T-cell (primary cell): ENCODE results near the gene CTDP1. TPM values are rescaled to one million over a fixed set of nuclear protein-coding genes. Genes with fewer than 3 reads are reported as not detected.

ENCODE experiments used
- ATAC-seq, 4 experiments: fragments of 200-7000 bp in 3 of 4; fragments of 150-1000 bp in 1 of 4; cut with Tn5 transposase; replicated peaks in 1 of 4; 1 replicate in 3 of 4; 2 replicates in 1 of 4; pipeline ENCODE4 v1.10.0; 2021; ENCODE audit warnings: moderate library complexity in 3 of 4, mild to moderate bottlenecking in 2 of 4, moderate number of reproducible peaks in 1 of 4
- CTCF ChIA-PET, 2 donors: fragments of 300-600 bp; sonication (Branson Sonifier 250); formaldehyde crosslinking; loops; one replicate each; lab custom pipeline; 2022; ENCODE audit warnings: antibody characterized with exemption in 2 of 2; lab: Charles Lee
- POLR2A ChIA-PET, 2 donors: fragments of 300-600 bp; sonication (Branson Sonifier 250); formaldehyde crosslinking; loops; one replicate each; lab custom pipeline; 2022; ENCODE audit warnings: antibody characterized with exemption in 2 of 2; lab: Charles Lee
- DNase-seq, 35 experiments: peaks; one replicate each; pipeline versions ENCODE4 v3.0.0 to v3.0.0-alpha.2; 2013 to 2023
- H3K27ac ChIP-seq: one replicate; pipeline ENCODE4 v1.5.1; 2013; ENCODE audit warnings: low read length
- H3K27me3 ChIP-seq, 2 experiments: replicated peaks in 1 of 2; 1 replicate in 1 of 2; 2 replicates in 1 of 2; pipeline versions ENCODE4 v1.6.1 to v1.7.0; 2013; ENCODE audit warnings: low read length in 1 of 2, mixed read lengths in 1 of 2; ENCODE audit not compliant: control insufficient read depth in 2 of 2, insufficient read depth in 2 of 2; ENCODE audit errors: extremely low read depth in 1 of 2
- H3K36me3 ChIP-seq, 2 donors: 1 replicate in 1 of 2; 2 replicates in 1 of 2; pipeline versions ENCODE4 v1.6.1 to v1.7.0; 2013; ENCODE audit warnings: low read length in 1 of 2; ENCODE audit not compliant: control insufficient read depth in 2 of 2, insufficient read depth in 1 of 2; ENCODE audit errors: extremely low read depth in 1 of 2
- H3K4me1 ChIP-seq, 2 experiments: 1 replicate in 1 of 2; 2 replicates in 1 of 2; pipeline versions ENCODE4 v1.6.1 to v1.7.0; 2013; ENCODE audit warnings: low read length in 2 of 2, mixed read lengths in 1 of 2; ENCODE audit not compliant: insufficient read depth in 2 of 2, control insufficient read depth in 1 of 2; ENCODE audit errors: extremely low read depth in 1 of 2
- H3K4me3 ChIP-seq, 2 donors: 1 replicate in 1 of 2; 2 replicates in 1 of 2; pipeline versions ENCODE4 v1.5.1 to v1.7.0; 2013; ENCODE audit warnings: mild to moderate bottlenecking in 2 of 2, low read length in 1 of 2, moderate library complexity in 1 of 2; ENCODE audit not compliant: control insufficient read depth in 1 of 2; ENCODE audit errors: extremely low read depth in 1 of 2
- H3K9me3 ChIP-seq: 2 replicates; pipeline ENCODE4 v1.7.0; 2013
- H3K27ac Mint-ChIP-seq, 2 donors: one replicate each; pipeline ENCODE4 v1.8.0; 2020 to 2021; ENCODE audit warnings: mild to moderate bottlenecking in 2 of 2, mixed read lengths in 2 of 2
- H3K27me3 Mint-ChIP-seq, 2 donors: one replicate each; pipeline ENCODE4 v1.8.0; 2021 to 2022; ENCODE audit warnings: mixed read lengths in 2 of 2
- H3K36me3 Mint-ChIP-seq: one replicate; pipeline ENCODE4 v1.8.0; 2021; ENCODE audit warnings: mixed read lengths
- H3K4me1 Mint-ChIP-seq, 3 donors: one replicate each; pipeline ENCODE4 v1.8.0; 2020 to 2022; ENCODE audit warnings: mixed read lengths in 3 of 3, mild to moderate bottlenecking in 1 of 3
- H3K4me3 Mint-ChIP-seq, 3 donors: one replicate each; pipeline ENCODE4 v1.8.0; 2020 to 2022; ENCODE audit warnings: mild to moderate bottlenecking in 3 of 3, mixed read lengths in 3 of 3, moderate library complexity in 3 of 3
- H3K9me3 Mint-ChIP-seq, 3 donors: one replicate each; pipeline ENCODE4 v1.8.0; 2020 to 2022; ENCODE audit warnings: mixed read lengths in 3 of 3
- WGBS: methylation state at CpG from one replicate; pipeline ENCODE4 v1.1.5; 2013; ENCODE audit warnings: missing lambda C conversion rate; ENCODE audit not compliant: insufficient coverage; 5-methylcytosine and 5-hydroxymethylcytosine counted together
- total RNA-seq, 35 experiments: library from RNA in 6 of 35; stranded (reverse) in 6 of 35; fragments of 120-200 nt in 1 of 35; gene quantifications; one replicate each; pipeline versions ENCODE4 v1.2.1 to v1.2.4 and lab custom pipeline; 2013 to 2026

CTDP1 gene
- total RNA-seq, 5 donors from 2014 or later (not counting 1 experiment from before 2014, with no cell fraction given) = 46.3 to 78.0 (median 49.4) TPM

- Mint-ChIP-seq H3K27ac (no peak overlapping the region), H3K9me3 (peaks cover 0 to 7% (median 0%) of the 10 kb centered on the region in 3 donors), H3K4me3 (no peak overlapping the region), H3K27me3 (no peaks in the 10 kb centered on the region), H3K4me1 (no peaks in the 10 kb centered on the region), H3K36me3 (peaks cover 81% of the 10 kb centered on the region)
- Histone ChIP-seq H3K4me3 (no peak overlapping the region), H3K4me1 (no peaks in the 10 kb centered on the region), H3K9me3 (peaks cover 3% of the 10 kb centered on the region), H3K36me3 (peaks cover 68 to 79% of the 10 kb centered on the region in 2 donors), H3K27ac (no peak overlapping the region), H3K27me3 (no peaks in the 10 kb centered on the region)
- no peak for ATAC-seq
- WGBS = 98% methylated on average over 57 of the region's 63 CpGs
- CTCF ChIA-PET = no interaction called here
- no peak for DNase-seq
- POLR2A ChIA-PET = no interaction called here
Observed at GRCh38 chr18:79735071-79735980, 55.7 kb downstream of the CTDP1 start.

- H3K27ac Mint-ChIP-seq = no peak overlapping the region
- peaks cover 67 to 78% of the 10 kb centered on the region in 2 donors for H3K36me3 ChIP-seq
- WGBS = 95% methylated on average over 6 of the region's 25 CpGs
- H3K27me3 ChIP-seq = no peaks in the 10 kb centered on the region
- POLR2A ChIA-PET = no interaction called here
- DNase-seq = no peak
- H3K9me3 Mint-ChIP-seq = peaks cover 0 to 7% (median 0%) of the 10 kb centered on the region in 3 donors
- CTCF ChIA-PET = no interaction called here
- no peak overlapping the region for H3K4me3 ChIP-seq
- H3K9me3 ChIP-seq = peaks cover 5% of the 10 kb centered on the region
- no peaks in the 10 kb centered on the region for H3K27me3 Mint-ChIP-seq
- no peak for ATAC-seq
- H3K4me1 ChIP-seq = no peaks in the 10 kb centered on the region
- H3K4me1 Mint-ChIP-seq = no peaks in the 10 kb centered on the region
- peaks cover 81% of the 10 kb centered on the region for H3K36me3 Mint-ChIP-seq
- no peak overlapping the region for H3K4me3 Mint-ChIP-seq
- no peak overlapping the region for H3K27ac ChIP-seq
Observed at GRCh38 chr18:79736230-79736629, 56.6 kb downstream of the CTDP1 start.

- Histone ChIP-seq H3K9me3 (peaks cover 5% of the 10 kb centered on the region), H3K27me3 (no peaks in the 10 kb centered on the region), H3K4me1 (no peaks in the 10 kb centered on the region), H3K4me3 (no peak overlapping the region), H3K36me3 (peaks cover 63 to 78% of the 10 kb centered on the region in 2 donors), H3K27ac (no peak overlapping the region)
- no peaks in the 10 kb centered on the region for H3K27me3 Mint-ChIP-seq
- 92% methylated on average over 24 of the region's 24 CpGs for WGBS
- POLR2A ChIA-PET = no interaction called here
- H3K9me3 Mint-ChIP-seq = peaks cover 0 to 7% (median 0%) of the 10 kb centered on the region in 3 donors
- no peak overlapping the region for H3K27ac Mint-ChIP-seq
- peaks cover 81% of the 10 kb centered on the region for H3K36me3 Mint-ChIP-seq
- ATAC-seq (no peak), DNase-seq (no peak)
- H3K4me1 Mint-ChIP-seq = no peaks in the 10 kb centered on the region
- H3K4me3 Mint-ChIP-seq = no peak overlapping the region
- CTCF ChIA-PET = no interaction called here
Observed at GRCh38 chr18:79736846-79737245, 57.2 kb downstream of the CTDP1 start.

- H3K9me3 Mint-ChIP-seq = peaks cover 0 to 7% (median 0%) of the 10 kb centered on the region in 3 donors
- ChIA-PET CTCF (no interaction called here), POLR2A (no interaction called here)
- Histone ChIP-seq H3K9me3 (peaks cover 2% of the 10 kb centered on the region), H3K27me3 (no peaks in the 10 kb centered on the region), H3K27ac (no peak overlapping the region), H3K4me3 (no peak overlapping the region), H3K4me1 (no peaks in the 10 kb centered on the region), H3K36me3 (peaks cover 63 to 78% of the 10 kb centered on the region in 2 donors)
- H3K27me3 Mint-ChIP-seq = no peaks in the 10 kb centered on the region
- ATAC-seq (no peak), DNase-seq (no peak)
- H3K27ac Mint-ChIP-seq = no peak overlapping the region
- WGBS = 97% methylated on average over 15 of the region's 17 CpGs
- H3K4me1 Mint-ChIP-seq = no peaks in the 10 kb centered on the region
- no peak overlapping the region for H3K4me3 Mint-ChIP-seq
- peaks cover 83% of the 10 kb centered on the region for H3K36me3 Mint-ChIP-seq
Observed at GRCh38 chr18:79737426-79737825, 57.8 kb downstream of the CTDP1 start.

- H3K4me1 ChIP-seq = no peaks in the 10 kb centered on the region
- DNase-seq (no peak), ATAC-seq (no peak)
- no peaks in the 10 kb centered on the region for H3K27me3 ChIP-seq
- H3K36me3 ChIP-seq = peaks cover 64 to 77% of the 10 kb centered on the region in 2 donors
- Mint-ChIP-seq H3K4me3 (no peak overlapping the region), H3K4me1 (no peaks in the 10 kb centered on the region), H3K27ac (no peak overlapping the region), H3K9me3 (peaks cover 0 to 7% (median 0%) of the 10 kb centered on the region in 3 donors), H3K27me3 (no peaks in the 10 kb centered on the region), H3K36me3 (peaks cover 89% of the 10 kb centered on the region)
- no peak overlapping the region for H3K27ac ChIP-seq
- CTCF ChIA-PET = no interaction called here
- 95% methylated on average over 18 of the region's 20 CpGs for WGBS
- peaks cover 2% of the 10 kb centered on the region for H3K9me3 ChIP-seq
- no peak overlapping the region for H3K4me3 ChIP-seq
- POLR2A ChIA-PET = no interaction called here
Observed at GRCh38 chr18:79738041-79738461, 58.4 kb downstream of the CTDP1 start.

GRCh38 chr18:79738581-79739439 lies 59.2 kb downstream of the CTDP1 start:
- Mint-ChIP-seq H3K27ac (no peak overlapping the region), H3K36me3 (peaks cover 89% of the 10 kb centered on the region), H3K9me3 (peaks cover 0 to 4% (median 0%) of the 10 kb centered on the region in 3 donors), H3K27me3 (no peaks in the 10 kb centered on the region), H3K4me3 (no peak overlapping the region), H3K4me1 (no peaks in the 10 kb centered on the region)
- no peak for DNase-seq
- Histone ChIP-seq H3K9me3 (peaks cover 2% of the 10 kb centered on the region), H3K27ac (no peak overlapping the region), H3K4me3 (no peak overlapping the region), H3K27me3 (no peaks in the 10 kb centered on the region), H3K36me3 (peaks cover 58 to 73% of the 10 kb centered on the region in 2 donors), H3K4me1 (no peaks in the 10 kb centered on the region)
- no peak for ATAC-seq
- WGBS = 95% methylated on average over 20 of the region's 21 CpGs
- POLR2A ChIA-PET = no interaction called here
- CTCF ChIA-PET = no interaction called here
